GM12892 (cell line): ENCODE data around the gene FAM3C. TPM values are rescaled to one million over a fixed set of nuclear protein-coding genes. Genes with fewer than 3 reads are reported as not detected.
"Not testable (repeated sequence)": the region's sequence is repeated elsewhere in the genome, so short reads cannot be mapped to it uniquely, and the experiment has no call there.

Experiments used
- DNase-seq: peaks from one replicate; pipeline ENCODE4 v3.0.0; 2011; ENCODE audit not compliant: insufficient read length
- FAIRE-seq: peaks from 2 replicates; lab custom pipeline; 2011; peaks lifted over from hg19 to GRCh38; lab: Jason Lieb, UNC
- POLR2A ChIP-seq: IDR thresholded peaks from 2 replicates; pipeline ENCODE4 v1.6.1; 2011; ENCODE audit warnings: low read depth, low read length, control low read depth
- POLR2AphosphoS5 ChIP-seq: IDR thresholded peaks from 2 replicates; pipeline ENCODE4 v1.6.1; 2011; ENCODE audit warnings: low read depth, low read length, control low read depth
- TAF1 ChIP-seq: IDR thresholded peaks from 2 replicates; pipeline ENCODE4 v1.6.1; 2011; ENCODE audit warnings: low read depth, mild to moderate bottlenecking, control low read depth, low read length, borderline replicate concordance
- polyA plus RNA-seq: library from polyadenylated mRNA; unstranded; fragments of >200 nt; gene quantifications from one replicate; pipeline ENCODE4 v1.2.1, GENCODE V29; 2012; ENCODE audit warnings: missing spikeins, inconsistent platforms; ENCODE audit not compliant: missing spikeins

Gene FAM3C, protein sequence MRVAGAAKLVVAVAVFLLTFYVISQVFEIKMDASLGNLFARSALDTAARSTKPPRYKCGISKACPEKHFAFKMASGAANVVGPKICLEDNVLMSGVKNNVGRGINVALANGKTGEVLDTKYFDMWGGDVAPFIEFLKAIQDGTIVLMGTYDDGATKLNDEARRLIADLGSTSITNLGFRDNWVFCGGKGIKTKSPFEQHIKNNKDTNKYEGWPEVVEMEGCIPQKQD
- polyA plus RNA-seq: 26.1 TPM

DNA sequence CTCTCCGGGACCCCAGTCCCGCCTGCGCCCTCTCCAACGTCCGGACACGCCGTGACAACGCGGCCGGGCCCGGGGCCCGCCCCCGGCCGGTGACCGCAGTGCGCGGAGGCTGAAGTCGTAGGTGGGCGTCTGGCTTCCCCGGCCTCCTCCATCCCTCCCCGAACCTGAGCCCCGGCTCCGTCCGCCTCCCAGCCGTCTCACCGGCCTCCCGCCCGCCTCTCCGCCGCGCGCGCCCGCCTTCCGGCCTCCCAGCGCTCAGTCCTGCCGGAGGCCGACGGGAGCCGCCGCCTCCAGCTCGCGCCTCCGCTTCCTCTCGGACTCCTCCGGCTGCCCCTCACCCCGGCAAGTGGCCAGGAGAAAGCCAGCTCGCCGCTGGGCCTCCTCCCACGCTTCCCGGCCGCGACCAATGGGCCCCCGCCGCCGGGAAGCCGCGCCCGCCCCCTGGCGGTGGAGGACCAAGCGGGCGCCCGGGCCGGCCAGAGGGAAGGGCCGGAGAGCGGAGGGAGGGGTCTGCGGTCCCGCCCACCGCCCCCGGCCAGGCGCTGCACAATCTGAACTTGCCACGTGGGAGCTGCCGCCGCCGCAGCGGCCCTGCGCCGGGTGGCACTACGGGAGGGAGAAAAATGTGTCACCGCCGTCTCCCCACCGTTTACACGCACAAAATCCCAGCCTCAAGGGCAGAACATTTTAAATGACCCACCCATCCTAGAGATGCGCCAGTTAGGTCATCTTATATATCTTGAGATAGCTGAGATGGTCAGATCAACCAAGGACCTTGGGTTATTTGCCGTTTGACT lies at the start of gene FAM3C:
FAM3C (minus strand) TSS at position 348 of the 797 bp plus-strand sequence. CDS start 13,339 bp downstream, outside the sequence.
- DNase-seq (peak; percentile 80), FAIRE-seq (peak; percentile 97)
- TF ChIP-seq TAF1 (peak; percentile 74; the same call in 1 of the 2 replicates), POLR2AphosphoS5 (peak; percentile 63), POLR2A (peak; percentile 92)

DNA sequence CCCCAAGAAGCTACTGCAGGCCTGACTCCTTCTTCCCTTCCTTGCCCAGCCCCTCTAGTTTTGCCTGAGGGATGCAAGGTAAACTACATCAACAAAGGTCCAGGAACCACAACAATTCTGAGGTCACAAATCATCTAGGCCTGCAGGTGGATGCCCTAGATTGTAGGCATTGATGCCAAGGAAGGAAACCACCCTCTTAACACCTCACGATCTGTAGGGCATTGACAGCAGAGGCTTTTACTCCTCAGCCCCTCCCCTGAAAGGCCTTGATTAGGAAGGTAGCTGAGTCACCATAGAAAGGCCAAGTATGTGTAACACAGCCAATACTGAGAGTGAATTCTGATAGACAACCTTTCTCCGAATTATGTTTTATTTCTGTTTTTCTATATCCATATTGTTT lies 46.7 kb upstream of the FAM3C start:
- FAIRE-seq (no peak), DNase-seq (no peak)
- TF ChIP-seq POLR2A: no peak
- no peak for TF ChIP-seq TAF1
- TF ChIP-seq POLR2AphosphoS5: no peak

GRCh38 chr7:121440857-121441503 lies 44.9 kb upstream of the FAM3C start:
- TF ChIP-seq POLR2AphosphoS5: no peak
- TF ChIP-seq TAF1: no peak
- no peak for TF ChIP-seq POLR2A
- FAIRE-seq (no peak), DNase-seq (peak; percentile 5)

GRCh38 chr7:121438043-121438955 lies 42.2 kb upstream of the FAM3C start:
- not testable (repeated sequence) for DNase-seq
- FAIRE-seq: peak; percentile 69

DNA sequence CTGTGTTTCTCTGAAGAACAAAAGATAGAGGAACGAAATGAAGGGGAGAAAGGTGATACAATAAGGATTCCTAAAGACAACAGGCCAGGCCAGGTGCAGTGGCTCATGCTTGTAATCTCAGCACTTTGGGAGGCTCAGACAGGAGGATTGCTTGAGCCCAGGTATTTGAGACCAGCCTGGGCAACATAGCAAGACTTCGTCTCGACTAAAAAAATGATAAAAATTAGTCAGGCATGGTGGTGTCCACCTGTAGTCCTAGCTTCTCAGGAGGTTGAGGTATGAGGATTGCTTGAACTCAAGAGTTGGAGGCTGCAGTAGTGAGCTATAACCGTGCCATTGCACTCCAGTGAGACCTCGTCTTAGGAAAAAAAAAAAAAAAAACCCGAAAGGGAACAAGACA lies 41.4 kb upstream of the FAM3C start:
- DNase-seq (no peak), FAIRE-seq (no peak)
- TF ChIP-seq POLR2AphosphoS5 (no peak), TAF1 (no peak), POLR2A (no peak)

DNA sequence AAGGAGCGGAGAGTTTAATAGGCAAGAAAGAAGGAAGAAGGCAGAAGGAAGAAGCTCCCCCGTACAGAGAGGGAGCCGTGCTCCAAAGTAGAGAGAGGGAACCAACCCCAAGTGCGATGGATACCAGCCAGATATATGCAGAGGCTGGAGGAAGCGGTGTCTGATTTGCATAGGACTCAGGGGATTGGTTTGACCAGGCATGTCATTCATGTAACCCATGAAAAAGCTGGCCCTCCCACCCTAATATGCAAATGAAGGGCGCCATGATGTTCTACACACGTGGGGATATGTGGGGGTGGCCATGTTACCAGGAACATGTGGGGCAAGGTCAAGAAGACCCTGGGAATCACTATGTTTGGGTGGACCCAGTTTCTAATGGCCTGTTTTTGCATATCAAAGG lies 40.6 kb upstream of the FAM3C start:
- FAIRE-seq: no peak
- no peak for TF ChIP-seq TAF1
- no peak for TF ChIP-seq POLR2AphosphoS5
- TF ChIP-seq POLR2A: no peak
- DNase-seq: no peak

DNA sequence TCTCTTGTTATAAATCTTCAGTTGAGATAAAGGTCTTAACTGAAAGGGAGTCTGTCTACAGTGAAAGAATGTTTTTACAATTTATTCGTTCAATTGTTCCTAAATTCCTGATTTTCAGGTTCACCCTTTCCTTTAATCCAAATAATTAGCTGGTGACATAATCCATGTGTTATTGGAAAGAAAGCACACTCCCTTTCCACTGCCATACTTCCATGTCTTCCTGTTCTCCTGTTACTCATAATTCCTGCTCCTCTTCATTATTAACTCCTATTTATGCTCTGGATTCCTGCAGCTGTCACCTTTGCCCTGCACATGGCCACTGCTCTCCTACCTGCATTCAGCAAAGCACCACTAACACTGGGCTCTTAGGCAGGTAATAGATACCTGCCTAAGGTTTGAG lies 40.0 kb upstream of the FAM3C start:
- TF ChIP-seq POLR2A (no peak), TAF1 (no peak), POLR2AphosphoS5 (no peak)
- DNase-seq (no peak), FAIRE-seq (no peak)

DNA sequence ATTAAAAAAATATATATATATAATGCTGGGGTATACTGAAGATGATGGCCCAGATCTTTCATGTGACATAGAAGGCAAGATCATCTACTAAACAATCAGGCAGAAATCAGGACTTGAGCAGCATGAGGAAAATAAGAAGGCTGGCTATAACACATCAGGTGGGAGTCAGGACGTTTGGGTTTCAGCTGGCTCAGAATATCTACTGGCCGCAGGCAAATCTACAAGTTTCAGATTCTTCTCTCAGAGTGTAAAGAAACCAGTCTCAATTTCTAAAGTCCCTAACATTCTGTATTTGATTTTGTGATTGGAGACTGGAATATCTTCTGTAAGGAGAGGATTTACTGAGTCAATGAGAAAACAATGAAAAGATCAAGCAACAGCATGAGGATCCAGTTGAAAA lies 37.7 kb upstream of the FAM3C start:
- no peak for TF ChIP-seq POLR2AphosphoS5
- no peak for TF ChIP-seq POLR2A
- TF ChIP-seq TAF1: no peak
- FAIRE-seq (peak; percentile 74), DNase-seq (no peak)

DNA sequence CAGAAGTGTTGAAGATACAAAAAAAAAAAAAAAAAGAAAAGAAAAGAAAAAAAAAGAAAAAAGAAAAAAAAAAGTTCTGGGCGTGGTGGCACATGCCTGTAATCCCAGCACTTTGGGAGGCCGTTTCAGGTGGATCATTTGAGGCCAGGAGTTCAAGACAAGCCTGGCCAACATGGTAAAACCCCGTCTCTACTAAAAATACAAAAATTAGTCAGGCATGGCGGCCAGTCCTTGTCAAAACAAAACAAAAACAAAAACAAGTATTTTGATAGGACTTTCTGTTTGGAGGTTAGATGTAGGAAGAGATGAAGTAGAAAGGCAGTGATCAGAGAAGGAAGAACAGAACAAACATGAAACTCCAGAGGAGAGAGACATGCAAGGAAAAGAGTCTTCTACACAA lies 36.4 kb upstream of the FAM3C start:
- FAIRE-seq, DNase-seq: not testable (repeated sequence)

DNA sequence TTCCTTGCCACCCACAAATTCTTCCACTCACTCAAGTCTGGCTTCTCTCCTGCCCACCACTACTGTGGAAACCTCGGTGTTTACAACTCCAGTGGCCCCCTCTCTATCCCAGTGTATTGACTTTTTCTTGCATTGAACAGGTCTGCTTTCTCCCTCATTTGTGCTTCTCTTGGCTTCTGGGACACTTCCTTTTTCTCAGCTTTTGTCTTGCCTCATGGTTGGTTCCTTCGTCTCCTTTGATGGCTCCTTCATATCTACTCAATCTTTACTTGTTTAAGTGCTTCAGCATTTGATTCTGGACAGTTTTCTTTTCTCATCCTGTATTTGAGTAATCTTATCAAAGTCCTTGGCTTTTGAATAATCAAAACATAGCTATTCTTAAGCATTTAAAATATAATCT lies 35.9 kb upstream of the FAM3C start:
- no peak for TF ChIP-seq POLR2AphosphoS5
- TF ChIP-seq TAF1: no peak
- no peak for TF ChIP-seq POLR2A
- DNase-seq (no peak), FAIRE-seq (peak; percentile 46)

DNA sequence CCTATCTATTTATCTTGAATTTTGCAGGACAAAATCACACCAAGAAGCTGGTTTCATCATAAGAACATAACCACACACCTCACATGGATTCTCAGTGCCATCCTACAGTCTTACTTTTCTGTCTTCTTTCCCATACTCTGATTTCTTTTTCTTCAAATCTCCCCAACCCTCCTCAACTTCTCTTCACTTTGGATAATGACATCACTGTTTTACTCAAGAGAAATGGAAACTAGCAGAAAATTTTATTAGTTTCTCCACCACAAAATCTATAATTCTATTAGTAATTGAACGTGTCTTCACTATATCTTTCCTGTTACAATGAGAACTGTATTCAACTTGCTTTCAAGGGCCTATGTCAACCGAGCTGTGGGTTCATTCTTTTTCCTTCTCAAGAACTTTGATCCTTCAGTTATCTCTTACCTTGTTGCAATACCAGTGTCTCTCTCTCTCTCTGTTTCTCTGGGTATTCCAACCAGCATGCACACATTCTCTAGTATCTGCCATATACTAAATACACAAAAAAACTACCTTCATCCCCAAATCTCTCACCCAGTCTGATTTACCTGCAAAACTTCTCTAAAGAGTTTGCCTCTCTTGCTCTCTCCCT lies 35.4 kb upstream of the FAM3C start:
- FAIRE-seq (peak; percentile 60), DNase-seq (no peak)
- no peak for TF ChIP-seq POLR2A
- TF ChIP-seq POLR2AphosphoS5: no peak
- TF ChIP-seq TAF1: no peak

DNA sequence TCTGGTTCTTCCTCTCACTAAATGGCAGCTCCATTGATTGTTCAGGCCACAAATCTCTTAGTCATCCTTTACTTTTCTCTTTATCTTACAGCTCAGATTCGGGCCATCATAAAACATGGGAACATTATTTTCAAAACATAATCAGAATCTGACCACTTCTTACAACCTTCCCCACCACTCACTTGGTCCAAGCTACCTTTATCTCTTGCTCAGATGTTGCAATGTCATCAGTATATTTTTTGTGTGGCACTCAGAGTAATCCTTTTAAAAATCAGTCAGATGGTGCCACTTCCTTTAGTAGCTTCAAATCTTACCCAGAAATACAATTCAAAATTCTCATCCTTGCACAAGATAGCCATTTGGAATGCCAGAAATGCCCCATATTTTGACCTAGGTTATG lies 34.5 kb upstream of the FAM3C start:
- DNase-seq (no peak), FAIRE-seq (no peak)
- no peak for TF ChIP-seq POLR2A
- no peak for TF ChIP-seq TAF1
